ENCODE results near the gene DOCK2. TPM values are rescaled to one million over a fixed set of nuclear protein-coding genes. Genes with fewer than 3 reads are reported as not detected.
A peak's percentile ranks its signal among the peaks of the same experiment; 100 is the strongest.

DOCK2 gene
- total RNA-seq, 1 experiment from 2014 or later, result not detected

GRCh38 chr5:170055606-170056005, 418.5 kb downstream of the DOCK2 start:
- no peak for DNase-seq (ENCODE audit: low spot score)

- no peak for DNase-seq (ENCODE audit: low spot score)
Measured at GRCh38 chr5:170056561-170057267, 419.6 kb downstream of the DOCK2 start.

GRCh38 chr5:170057311-170057710, 420.2 kb downstream of the DOCK2 start:
- DNase-seq (ENCODE audit: low spot score), result no peak

- DNase-seq (ENCODE audit: low spot score), result no peak
Measured at GRCh38 chr5:170059221-170059620, 422.1 kb downstream of the DOCK2 start.

- DNase-seq (ENCODE audit: low spot score), result no peak
Measured at GRCh38 chr5:170067152-170067551, 430.1 kb downstream of the DOCK2 start.

GRCh38 chr5:170067574-170068170, 430.6 kb downstream of the DOCK2 start:
- DNase-seq (ENCODE audit: low spot score), result no peak

- DNase-seq (ENCODE audit: low spot score), result no peak
Measured at GRCh38 chr5:170069512-170069911, 432.4 kb downstream of the DOCK2 start.

GRCh38 chr5:170070556-170071412, 433.7 kb downstream of the DOCK2 start:
- peak; percentile 41 for DNase-seq (ENCODE audit: low spot score)

- DNase-seq (ENCODE audit: low spot score), result no peak
Measured at GRCh38 chr5:170071748-170072147, 434.7 kb downstream of the DOCK2 start.

- DNase-seq (ENCODE audit: low spot score), result no peak
Measured at GRCh38 chr5:170075696-170076095, 438.6 kb downstream of the DOCK2 start.

GRCh38 chr5:170076211-170076610, 439.1 kb downstream of the DOCK2 start:
- DNase-seq (ENCODE audit: low spot score), result no peak

GRCh38 chr5:170076739-170077138, 439.7 kb downstream of the DOCK2 start:
- no peak for DNase-seq (ENCODE audit: low spot score)

GRCh38 chr5:170077526-170077925, 440.5 kb downstream of the DOCK2 start:
- DNase-seq (ENCODE audit: low spot score), result no peak

GRCh38 chr5:170078458-170078857, 441.4 kb downstream of the DOCK2 start:
- DNase-seq (ENCODE audit: low spot score), result no peak

GRCh38 chr5:170078931-170079330, 441.9 kb downstream of the DOCK2 start:
- DNase-seq (ENCODE audit: low spot score), result no peak

- no peak for DNase-seq (ENCODE audit: low spot score)
Measured at GRCh38 chr5:170080217-170080616, 443.1 kb downstream of the DOCK2 start.

GRCh38 chr5:170080786-170081445, 443.8 kb downstream of the DOCK2 start:
- no peak for DNase-seq (ENCODE audit: low spot score)

GRCh38 chr5:170081616-170082015, 444.5 kb downstream of the DOCK2 start:
- DNase-seq (ENCODE audit: low spot score), result no peak

GRCh38 chr5:170082701-170083100, 445.6 kb downstream of the DOCK2 start:
- DNase-seq (ENCODE audit: low spot score), result no peak

- DNase-seq (ENCODE audit: low spot score), result no peak
Measured at GRCh38 chr5:170087168-170087817, 450.2 kb downstream of the DOCK2 start.

GRCh38 chr5:170092455-170093101, 455.5 kb downstream of the DOCK2 start:
- DNase-seq (ENCODE audit: low spot score), result no peak
